Measurements from ENCODE around the gene CELF2.

Gene CELF2

DNA sequence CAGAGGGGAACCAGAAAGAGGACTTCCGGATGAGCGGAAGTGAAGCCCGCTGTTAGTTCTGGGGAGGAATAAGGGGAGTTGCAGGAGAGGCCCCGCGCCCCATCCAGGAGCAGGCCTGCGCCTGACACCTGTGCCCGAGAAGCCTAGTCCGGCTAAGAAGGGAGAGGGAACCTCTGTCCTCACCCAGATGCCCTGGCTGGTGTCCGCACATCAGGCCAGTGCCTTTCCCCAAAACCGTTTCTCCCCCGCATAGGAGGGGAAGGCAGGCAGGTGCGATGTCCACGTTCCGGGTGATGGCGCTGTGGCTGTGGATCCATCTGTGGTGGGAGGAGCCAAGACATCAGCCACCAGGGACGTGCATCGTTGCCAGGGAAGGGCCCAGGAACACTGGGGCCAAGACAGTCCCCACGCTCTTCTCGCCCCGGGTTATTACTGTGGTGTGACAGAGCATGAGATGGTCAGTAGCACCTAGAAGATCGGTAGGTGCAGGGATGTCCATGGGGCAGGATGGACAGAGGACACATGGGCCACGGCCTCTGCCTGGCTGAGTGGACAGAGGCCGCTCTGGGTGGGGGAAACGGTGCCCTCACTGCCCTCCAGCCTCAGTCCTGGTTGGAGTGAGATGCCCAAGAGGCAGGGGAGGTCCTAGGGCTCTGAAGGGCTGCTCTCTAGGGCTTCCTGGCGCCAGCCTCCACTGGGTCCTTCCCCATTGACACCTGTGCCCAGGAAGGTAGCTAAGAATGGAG is 262.7 kb downstream of the CELF2 start:
- TF ChIP-seq CTCF (conservative IDR thresholded peaks at IDR 0.05), result no peak
- TF ChIP-seq ZFX (IDR thresholded peaks at IDR 0.05), result no peak
- no peak overlapping the region for H3K27ac ChIP-seq

DNA sequence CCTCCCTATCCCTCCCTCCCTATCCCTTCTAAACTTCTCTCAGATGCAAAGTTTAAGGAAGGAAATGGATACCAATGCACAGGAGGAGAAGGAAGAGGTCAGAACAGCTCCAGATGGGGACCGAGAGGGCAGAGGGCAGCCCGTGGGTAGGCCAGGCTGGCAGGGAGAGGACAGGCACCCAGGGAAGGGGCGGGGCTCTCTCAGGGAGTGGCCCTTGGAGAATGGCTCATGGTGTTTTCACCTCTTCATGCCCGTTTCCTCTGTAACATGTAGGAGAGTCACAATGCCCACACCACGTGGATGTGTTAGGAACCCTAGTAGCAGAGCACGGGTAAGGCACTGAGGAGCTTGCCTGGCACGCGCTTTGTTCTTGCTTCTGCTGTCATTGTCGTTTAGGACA is 264.5 kb downstream of the CELF2 start:
- no peak overlapping the region for H3K27ac ChIP-seq
- no peak for TF ChIP-seq CTCF (conservative IDR thresholded peaks at IDR 0.05)
- no peak for TF ChIP-seq ZFX (IDR thresholded peaks at IDR 0.05)

DNA sequence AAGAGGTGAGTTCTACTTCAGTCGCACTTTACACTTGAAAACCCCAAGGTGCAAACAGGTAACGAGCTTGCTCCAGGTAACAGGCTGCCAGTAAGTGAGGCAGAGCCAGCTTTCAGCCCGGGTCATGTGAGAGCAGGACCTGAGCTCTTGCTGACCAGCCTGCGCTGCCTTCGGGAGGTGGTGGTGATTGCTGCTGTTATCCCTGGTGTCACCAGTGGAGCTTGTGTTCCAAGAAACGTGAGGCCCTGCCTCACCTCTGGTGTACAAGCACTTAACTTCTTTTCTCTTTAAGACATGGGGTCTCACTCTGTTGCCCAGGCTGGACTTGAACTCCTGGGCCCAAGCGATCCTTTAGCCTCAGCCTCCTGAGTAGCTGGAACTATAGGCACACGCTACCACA is 265.0 kb downstream of the CELF2 start:
- TF ChIP-seq CTCF (conservative IDR thresholded peaks at IDR 0.05), result no peak
- TF ChIP-seq ZFX (IDR thresholded peaks at IDR 0.05), result no peak
- H3K27ac ChIP-seq, result no peak overlapping the region

DNA sequence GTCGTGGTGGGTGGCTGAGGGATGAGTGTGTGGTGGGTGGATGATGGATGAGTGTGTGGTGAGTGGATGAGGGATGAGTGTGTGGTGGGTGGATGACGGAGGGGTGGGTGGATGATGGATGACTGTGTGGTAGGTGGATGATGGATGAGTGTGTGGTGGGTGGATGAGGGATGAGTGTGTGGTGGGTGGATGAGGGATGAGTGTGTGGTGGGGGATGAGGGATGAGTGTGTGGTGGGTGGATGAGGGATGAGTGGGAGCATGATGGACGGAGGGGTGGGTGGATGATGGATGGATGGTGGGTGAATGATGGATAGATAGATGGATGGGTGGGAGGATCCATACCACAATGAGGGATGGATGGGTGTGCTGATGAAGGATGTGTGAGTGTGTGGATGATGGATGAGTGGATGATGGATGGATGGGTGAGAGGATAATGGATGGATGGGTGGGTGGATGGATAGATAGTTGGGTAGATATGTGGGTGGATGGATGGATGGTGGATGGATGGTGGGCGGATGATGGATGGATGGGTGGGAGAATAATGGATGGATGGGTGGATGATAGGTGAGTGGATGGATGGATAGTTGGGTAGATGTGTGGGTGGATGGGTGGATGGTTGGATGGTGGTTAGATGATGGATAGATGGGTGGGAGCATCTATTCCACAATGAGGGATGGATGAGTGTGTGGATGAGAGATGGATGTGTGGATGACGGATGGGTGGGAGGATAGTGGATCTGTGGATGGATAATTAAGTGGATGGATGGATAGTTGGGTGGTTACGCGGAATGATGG is 266.8 kb downstream of the CELF2 start:
- no peak overlapping the region for H3K27ac ChIP-seq
- TF ChIP-seq CTCF (conservative IDR thresholded peaks at IDR 0.05), result no peak
- TF ChIP-seq ZFX (IDR thresholded peaks at IDR 0.05), result no peak

DNA sequence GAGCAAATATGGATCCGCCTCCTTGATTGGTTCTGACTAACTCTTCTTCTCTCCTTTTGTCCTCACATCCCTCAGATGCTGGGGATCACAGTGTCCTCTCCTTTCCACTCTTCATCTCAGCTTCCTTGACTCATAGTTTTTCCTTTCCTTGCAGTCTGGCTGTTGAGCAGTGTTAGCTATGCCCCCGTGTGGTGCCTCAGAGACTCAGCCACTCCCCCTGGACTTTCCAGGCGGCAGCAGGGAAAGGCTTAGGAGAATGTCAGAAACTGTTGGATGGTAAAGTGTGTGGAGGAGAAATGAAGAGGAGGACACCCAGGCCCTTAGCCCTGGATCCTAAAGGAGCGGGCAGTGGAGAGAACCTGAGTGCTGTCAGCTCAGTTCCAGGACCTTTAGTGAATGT is 267.5 kb downstream of the CELF2 start:
- TF ChIP-seq CTCF (conservative IDR thresholded peaks at IDR 0.05) (no peak), ZFX (IDR thresholded peaks at IDR 0.05) (no peak)

GRCh38 chr10:11286261-11286852 is 268.7 kb downstream of the CELF2 start:
- no peak for TF ChIP-seq ZFX (IDR thresholded peaks at IDR 0.05)
- TF ChIP-seq CTCF (conservative IDR thresholded peaks at IDR 0.05), result no peak

More for the DNA sequence above, 267.5 kb downstream of the CELF2 start:
- H3K27ac ChIP-seq, result no peak overlapping the region

GRCh38 chr10:11288302-11288701 is 270.6 kb downstream of the CELF2 start:
- H3K27ac ChIP-seq, result no peak overlapping the region

More at GRCh38 chr10:11286261-11286852, 268.7 kb downstream of the CELF2 start:
- H3K27ac ChIP-seq, result no peak overlapping the region

More at GRCh38 chr10:11288302-11288701, 270.6 kb downstream of the CELF2 start:
- TF ChIP-seq CTCF (conservative IDR thresholded peaks at IDR 0.05) (no peak), ZFX (IDR thresholded peaks at IDR 0.05) (no peak)
